Measurements from ENCODE around the gene FOXP2. TPM values are rescaled to one million over a fixed set of nuclear protein-coding genes. Genes with fewer than 3 reads are reported as not detected.

The FOXP2 gene
- total RNA-seq, 1 experiment from 2014 or later = not detected

GRCh38 chr7:114450431-114450830 is 35.8 kb downstream of the FOXP2 start:
- H3K9me3 ChIP-seq = no peaks in the 10 kb centered on the region
- intact Hi-C loops (cut with micrococcal nuclease; ENCODE audit: unreplicated experiment) = no loop called here
- Mint-ChIP-seq H3K27ac (ENCODE audit: unreplicated experiment) (no peak overlapping the region), H3K4me3 (ENCODE audit: unreplicated experiment) (no peak overlapping the region), H3K9me3 (ENCODE audit: unreplicated experiment) (no peaks in the 10 kb centered on the region), H3K4me1 (ENCODE audit: low read depth, unreplicated experiment) (no peaks in the 10 kb centered on the region), H3K36me3 (ENCODE audit: insufficient read depth, unreplicated experiment) (no peaks in the 10 kb centered on the region), H3K27me3 (ENCODE audit: insufficient read depth, unreplicated experiment) (peaks cover 6% of the 10 kb centered on the region)
- H3K4me1 ChIP-seq = no peaks in the 10 kb centered on the region
- no TSS peak for BruUV-seq (replicated peaks)
- H3K36me3 ChIP-seq (ENCODE audit: control insufficient read depth, insufficient read depth, low read length) = no peaks in the 10 kb centered on the region
- no peak for DNase-seq
- TF ChIP-seq CTCF (IDR thresholded peaks at IDR 0.05; ENCODE audit: insufficient read depth in 1 of 2, low read depth in 1 of 2, low read length in 1 of 2, severe bottlenecking in 1 of 2, unreplicated experiment in 1 of 2) = no peak
- POLR2A ChIA-PET = no interaction called here
- CTCF ChIA-PET = no interaction called here
- H3K4me3 ChIP-seq (ENCODE audit: low read depth, low read length) = no peak overlapping the region
- H3K27me3 ChIP-seq (replicated peaks; ENCODE audit: control insufficient read depth, insufficient read depth, low read length) = no peaks in the 10 kb centered on the region

GRCh38 chr7:114459574-114459973 is 45.0 kb downstream of the FOXP2 start:
- no peak overlapping the region for H3K4me3 Mint-ChIP-seq (ENCODE audit: unreplicated experiment)
- BruUV-seq (replicated peaks) = no TSS peak
- ChIA-PET POLR2A (no interaction called here), CTCF (no interaction called here)
- Histone ChIP-seq H3K27me3 (replicated peaks; ENCODE audit: control insufficient read depth, insufficient read depth, low read length) (no peaks in the 10 kb centered on the region), H3K4me3 (ENCODE audit: low read depth, low read length) (no peak overlapping the region), H3K36me3 (ENCODE audit: control insufficient read depth, insufficient read depth, low read length) (no peaks in the 10 kb centered on the region), H3K9me3 (no peaks in the 10 kb centered on the region), H3K4me1 (no peaks in the 10 kb centered on the region)
- H3K27me3 Mint-ChIP-seq (ENCODE audit: insufficient read depth, unreplicated experiment) = peaks cover 3% of the 10 kb centered on the region
- DNase-seq = no peak
- TF ChIP-seq CTCF (IDR thresholded peaks at IDR 0.05; ENCODE audit: insufficient read depth in 1 of 2, low read depth in 1 of 2, low read length in 1 of 2, severe bottlenecking in 1 of 2, unreplicated experiment in 1 of 2) = no peak
- H3K4me1 Mint-ChIP-seq (ENCODE audit: low read depth, unreplicated experiment) = no peaks in the 10 kb centered on the region
- H3K27ac Mint-ChIP-seq (ENCODE audit: unreplicated experiment) = no peak overlapping the region
- no peaks in the 10 kb centered on the region for H3K9me3 Mint-ChIP-seq (ENCODE audit: unreplicated experiment)
- intact Hi-C loops (cut with micrococcal nuclease; ENCODE audit: unreplicated experiment) = no loop called here
- no peaks in the 10 kb centered on the region for H3K36me3 Mint-ChIP-seq (ENCODE audit: insufficient read depth, unreplicated experiment)

- H3K4me3 ChIP-seq (ENCODE audit: low read depth, low read length) = no peak overlapping the region
- no peak for TF ChIP-seq CTCF (IDR thresholded peaks at IDR 0.05; ENCODE audit: insufficient read depth in 1 of 2, low read depth in 1 of 2, low read length in 1 of 2, severe bottlenecking in 1 of 2, unreplicated experiment in 1 of 2)
- ChIA-PET POLR2A (no interaction called here), CTCF (no interaction called here)
- no peaks in the 10 kb centered on the region for H3K27me3 ChIP-seq (replicated peaks; ENCODE audit: control insufficient read depth, insufficient read depth, low read length)
- no peak overlapping the region for H3K4me3 Mint-ChIP-seq (ENCODE audit: unreplicated experiment)
- no peaks in the 10 kb centered on the region for H3K36me3 ChIP-seq (ENCODE audit: control insufficient read depth, insufficient read depth, low read length)
- no peaks in the 10 kb centered on the region for H3K4me1 Mint-ChIP-seq (ENCODE audit: low read depth, unreplicated experiment)
- peaks cover 3% of the 10 kb centered on the region for H3K27me3 Mint-ChIP-seq (ENCODE audit: insufficient read depth, unreplicated experiment)
- H3K9me3 Mint-ChIP-seq (ENCODE audit: unreplicated experiment) = no peaks in the 10 kb centered on the region
- H3K27ac Mint-ChIP-seq (ENCODE audit: unreplicated experiment) = no peak overlapping the region
- no peaks in the 10 kb centered on the region for H3K36me3 Mint-ChIP-seq (ENCODE audit: insufficient read depth, unreplicated experiment)
- H3K9me3 ChIP-seq = no peaks in the 10 kb centered on the region
- BruUV-seq (replicated peaks) = no TSS peak
- no peak for DNase-seq
- H3K4me1 ChIP-seq = no peaks in the 10 kb centered on the region
- intact Hi-C loops (cut with micrococcal nuclease; ENCODE audit: unreplicated experiment) = no loop called here
Measured at GRCh38 chr7:114460021-114460420, 45.4 kb downstream of the FOXP2 start.

All from Caco-2 (cell line).